IMR-90 (cell line): ENCODE measurements around the gene COL5A1.

Source experiments
- CEBPB ChIP-seq: IDR thresholded peaks from 2 replicates; pipeline ENCODE4 v1.6.1; 2012; ENCODE audit warnings: low read depth, low read length, improper control_type of control experiment
- CTCF ChIP-seq: conservative IDR thresholded peaks from 2 replicates; pipeline ENCODE4 v1.5.1; 2012; ENCODE audit warnings: mild to moderate bottlenecking, low read depth, low read length, improper control_type of control experiment
- FOS ChIP-seq: fragments of 150-350 bp; IDR thresholded peaks from 2 replicates; pipeline ENCODE4 v1.6.1; 2016; ENCODE audit warnings: low read depth, low read length

- TF ChIP-seq CTCF, result no peak
- TF ChIP-seq FOS, result no peak
- TF ChIP-seq CEBPB, result no peak
Measured at GRCh38 chr9:134719331-134719730, 77.7 kb downstream of the COL5A1 start.
